SH-SY5Y (cell line): ENCODE measurements around the gene GREB1.

Source experiments
- GATA2 ChIP-seq: IDR thresholded peaks from 2 replicates; pipeline ENCODE4 v1.6.1; 2011; ENCODE audit warnings: mild to moderate bottlenecking, low read depth, low read length
- GATA3 ChIP-seq: IDR thresholded peaks from 2 replicates; pipeline ENCODE4 v1.6.1; 2011; ENCODE audit warnings: low read depth, mild to moderate bottlenecking, low read length, moderate library complexity

The GREB1 gene

GRCh38 chr2:11582862-11583752 is 49.3 kb downstream of the GREB1 start:
- TF ChIP-seq GATA2 (no peak), GATA3 (no peak)

- TF ChIP-seq GATA3, result no peak
- no peak for TF ChIP-seq GATA2
Observed at GRCh38 chr2:11583840-11584524, 50.1 kb downstream of the GREB1 start.

DNA sequence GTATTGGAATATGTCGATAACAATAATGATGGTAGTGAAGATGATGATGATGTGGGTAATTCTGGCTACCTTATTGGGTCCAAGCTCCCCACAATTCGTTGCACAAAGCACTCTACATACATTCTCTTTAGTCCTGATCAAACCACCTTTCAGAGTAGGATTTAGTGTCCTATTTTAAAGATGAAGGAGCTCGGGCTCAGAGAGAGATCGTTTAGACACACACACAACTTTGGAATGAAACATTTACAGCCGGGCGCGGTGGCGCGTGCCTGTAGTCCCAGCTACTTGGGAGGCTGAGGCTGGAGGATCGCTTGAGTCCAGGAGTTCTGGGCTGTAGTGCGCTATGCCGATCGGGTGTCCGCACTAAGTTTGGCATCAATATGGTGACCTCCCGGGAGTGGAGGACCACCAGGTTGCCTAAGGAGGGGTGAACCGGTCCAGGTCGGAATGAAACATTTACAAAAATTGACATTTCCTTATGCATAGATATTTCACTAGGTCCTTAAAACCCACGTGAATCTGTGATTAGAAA is 50.7 kb downstream of the GREB1 start:
- TF ChIP-seq GATA2 (no peak), GATA3 (no peak)

GRCh38 chr2:11585071-11585470 is 51.2 kb downstream of the GREB1 start:
- TF ChIP-seq GATA3 (no peak), GATA2 (no peak)

DNA sequence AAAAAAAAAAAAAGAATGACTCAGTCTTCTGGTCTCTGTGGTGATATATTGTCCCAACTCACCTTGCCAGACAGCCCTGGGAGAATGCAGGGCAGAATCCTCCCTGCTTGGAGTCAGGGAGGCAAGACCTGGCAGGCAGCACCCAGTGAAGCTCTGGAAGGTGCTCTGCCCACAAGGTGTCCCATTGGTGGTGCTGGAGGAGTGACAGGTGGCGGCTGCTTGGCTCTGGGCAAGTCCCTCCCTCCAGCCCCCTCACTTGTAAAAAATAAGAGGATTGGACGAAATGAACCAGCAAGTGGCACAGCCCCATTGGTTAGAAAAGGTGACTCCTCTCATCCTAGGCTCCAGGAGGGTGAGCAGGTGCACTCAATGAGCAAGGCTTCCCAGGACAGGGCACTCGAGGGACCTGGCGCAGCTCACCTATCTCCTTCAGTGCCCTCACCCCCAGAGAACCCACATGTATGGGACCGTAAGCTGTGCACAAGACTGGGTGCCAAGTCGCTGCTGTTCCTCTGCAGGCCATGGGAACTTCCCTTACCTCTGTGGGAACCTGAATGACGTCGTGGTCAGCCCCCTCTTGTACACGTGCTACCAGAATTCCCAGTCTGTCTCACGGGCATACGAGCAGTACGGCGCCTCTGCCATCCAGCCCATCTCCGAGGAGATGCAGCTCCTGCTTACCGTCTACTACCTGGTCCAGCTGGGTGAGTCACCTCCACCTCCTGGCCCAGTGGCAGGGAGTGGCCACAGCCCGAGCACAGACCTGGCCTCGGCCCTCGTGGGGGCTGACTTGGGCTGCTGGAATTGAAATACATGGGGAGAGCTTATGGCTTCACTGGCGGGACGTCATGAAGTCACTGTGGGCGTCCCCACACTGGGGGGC is 54.6 kb downstream of the GREB1 start:
- no peak for TF ChIP-seq GATA2
- TF ChIP-seq GATA3, result no peak

GRCh38 chr2:11589316-11589940 is 55.6 kb downstream of the GREB1 start:
- no peak for TF ChIP-seq GATA3
- TF ChIP-seq GATA2, result no peak

DNA sequence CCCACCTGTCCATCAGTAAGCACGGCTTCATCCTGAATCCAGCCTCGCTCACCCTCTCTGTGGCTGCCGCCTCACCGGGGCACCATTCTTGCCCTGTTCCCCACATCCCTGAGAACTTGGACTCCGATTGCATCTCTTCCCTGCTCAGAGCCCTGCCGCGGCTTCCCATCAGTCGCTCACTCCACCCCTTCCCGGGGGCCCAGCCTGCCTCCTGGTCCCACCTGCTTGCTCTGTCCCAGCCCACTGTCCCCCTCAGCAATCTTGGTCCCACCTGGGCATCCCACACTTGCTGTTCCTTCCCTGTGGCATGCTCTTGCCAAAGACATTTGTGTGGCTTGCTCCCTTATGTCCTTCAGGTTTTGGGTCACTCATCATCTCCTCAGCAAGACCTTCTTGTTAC is 56.3 kb downstream of the GREB1 start:
- no peak for TF ChIP-seq GATA2
- no peak for TF ChIP-seq GATA3

DNA sequence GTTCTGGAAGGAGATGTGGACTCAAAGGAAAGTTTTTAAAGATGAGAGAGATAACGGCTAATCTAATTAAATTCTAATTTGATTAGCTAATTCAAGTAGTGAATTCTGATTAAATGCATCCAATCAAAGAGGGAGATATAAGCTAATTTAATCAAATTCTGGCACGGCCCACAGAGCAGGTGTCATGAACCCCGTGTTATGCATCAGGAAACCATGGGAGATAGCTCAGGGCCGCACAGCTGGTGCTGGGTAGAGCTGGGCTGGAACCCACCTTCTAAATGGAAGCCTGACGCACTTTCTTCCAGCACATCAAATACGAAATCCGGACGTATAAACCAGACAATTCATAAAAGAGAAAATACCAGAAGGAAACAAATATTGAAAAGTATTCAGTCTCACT is 57.2 kb downstream of the GREB1 start:
- TF ChIP-seq GATA2, result no peak
- TF ChIP-seq GATA3, result no peak

DNA sequence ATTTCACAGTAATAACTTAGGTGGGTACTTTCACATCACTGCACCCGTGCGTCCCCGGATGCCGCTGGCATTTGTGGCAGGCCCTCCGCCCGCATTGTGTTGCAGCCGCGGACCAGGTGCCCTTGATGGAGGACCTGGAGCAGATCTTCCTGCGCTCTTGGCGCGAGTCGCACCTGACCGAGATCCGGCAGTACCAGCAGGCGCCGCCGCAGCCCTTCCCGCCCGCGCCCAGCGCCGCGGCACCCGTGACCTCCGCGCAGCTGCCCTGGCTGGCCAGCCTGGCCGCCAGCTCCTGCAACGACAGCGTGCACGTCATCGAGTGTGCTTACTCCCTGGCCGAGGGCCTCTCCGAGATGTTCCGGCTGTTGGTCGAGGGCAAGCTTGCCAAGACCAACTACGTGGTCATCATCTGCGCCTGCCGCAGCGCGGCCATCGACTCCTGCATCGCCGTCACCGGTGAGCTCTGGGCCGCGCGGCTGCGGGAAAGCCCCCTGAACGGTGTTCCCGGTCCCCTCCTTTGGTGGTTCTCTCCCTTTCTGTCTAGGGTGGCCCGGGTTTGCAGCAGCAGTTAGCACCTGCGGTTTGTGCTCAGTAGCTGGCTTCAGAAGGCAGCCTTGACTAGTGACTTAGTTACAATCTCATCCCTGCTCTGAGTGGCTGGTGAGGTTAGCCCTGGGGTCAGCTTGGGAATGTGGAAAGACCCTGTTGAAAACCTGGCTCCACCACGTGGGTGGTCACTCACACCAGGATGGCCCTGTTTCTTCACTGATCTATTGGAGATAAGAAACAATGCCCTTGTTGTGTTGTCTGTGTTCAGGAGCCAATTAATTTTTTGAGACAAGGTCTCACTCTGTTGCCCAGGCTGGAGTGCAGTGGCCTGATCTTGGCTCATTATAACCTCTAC is 59.1 kb downstream of the GREB1 start:
- TF ChIP-seq GATA3 (no peak), GATA2 (no peak; the same call in 1 of the 2 replicates)

GRCh38 chr2:11596801-11597200 is 63.0 kb downstream of the GREB1 start:
- TF ChIP-seq GATA3 (no peak), GATA2 (no peak)

GRCh38 chr2:11597538-11598225 is 63.8 kb downstream of the GREB1 start:
- TF ChIP-seq GATA2 (no peak), GATA3 (no peak)

- TF ChIP-seq GATA3, result no peak
- TF ChIP-seq GATA2, result no peak
Observed at GRCh38 chr2:11598228-11598731, 64.4 kb downstream of the GREB1 start.
